Measurements from ENCODE around the gene PPFIA1. TPM values are rescaled to one million over a fixed set of nuclear protein-coding genes. Genes with fewer than 3 reads are reported as not detected.

PPFIA1 gene
- total RNA-seq, 1 donor = 37.1 TPM

DNA sequence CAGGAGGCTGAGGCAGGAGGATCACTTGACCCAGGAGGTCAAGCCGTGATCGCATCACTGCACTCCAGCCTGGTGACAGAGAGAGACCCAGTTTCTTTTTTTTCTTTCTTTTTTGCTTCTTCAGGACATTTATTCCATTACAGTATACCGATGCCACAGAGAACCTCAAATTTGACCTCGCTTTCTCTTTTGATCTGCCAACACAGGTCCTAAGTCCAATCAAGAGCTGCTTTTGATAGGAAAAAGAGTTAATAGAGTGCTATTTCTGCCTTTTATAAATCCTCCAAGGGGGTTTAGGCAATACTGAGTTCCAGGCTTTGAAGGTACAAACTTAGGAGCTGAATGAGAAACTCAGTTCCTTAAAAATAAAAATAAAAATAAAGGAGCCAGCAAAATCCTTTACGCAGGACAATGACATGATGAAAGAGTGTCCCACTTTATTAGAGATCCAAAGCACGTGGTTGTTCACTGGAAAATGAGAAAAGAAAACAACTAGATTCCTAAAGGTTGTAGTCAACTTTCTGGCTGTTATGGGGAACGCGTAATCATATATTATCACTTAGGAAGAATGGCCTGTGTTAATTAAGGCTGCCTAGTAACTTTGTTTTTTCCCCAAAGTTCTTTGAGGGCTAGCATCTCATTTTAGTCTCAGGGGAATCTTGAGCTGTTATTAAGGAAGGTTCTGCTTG, 40.2 kb upstream of the PPFIA1 start:
- no peak overlapping the region for H3K4me3 ChIP-seq (ENCODE audit: low read depth, low read length)
- TF ChIP-seq, protein P1, sequence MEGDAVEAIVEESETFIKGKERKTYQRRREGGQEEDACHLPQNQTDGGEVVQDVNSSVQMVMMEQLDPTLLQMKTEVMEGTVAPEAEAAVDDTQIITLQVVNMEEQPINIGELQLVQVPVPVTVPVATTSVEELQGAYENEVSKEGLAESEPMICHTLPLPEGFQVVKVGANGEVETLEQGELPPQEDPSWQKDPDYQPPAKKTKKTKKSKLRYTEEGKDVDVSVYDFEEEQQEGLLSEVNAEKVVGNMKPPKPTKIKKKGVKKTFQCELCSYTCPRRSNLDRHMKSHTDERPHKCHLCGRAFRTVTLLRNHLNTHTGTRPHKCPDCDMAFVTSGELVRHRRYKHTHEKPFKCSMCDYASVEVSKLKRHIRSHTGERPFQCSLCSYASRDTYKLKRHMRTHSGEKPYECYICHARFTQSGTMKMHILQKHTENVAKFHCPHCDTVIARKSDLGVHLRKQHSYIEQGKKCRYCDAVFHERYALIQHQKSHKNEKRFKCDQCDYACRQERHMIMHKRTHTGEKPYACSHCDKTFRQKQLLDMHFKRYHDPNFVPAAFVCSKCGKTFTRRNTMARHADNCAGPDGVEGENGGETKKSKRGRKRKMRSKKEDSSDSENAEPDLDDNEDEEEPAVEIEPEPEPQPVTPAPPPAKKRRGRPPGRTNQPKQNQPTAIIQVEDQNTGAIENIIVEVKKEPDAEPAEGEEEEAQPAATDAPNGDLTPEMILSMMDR (IDR thresholded peaks at IDR 0.05; ENCODE audit: insufficient read depth, low read length) = no peak
- peak; percentile 27 for DNase-seq (ENCODE audit: low read depth)

DNA sequence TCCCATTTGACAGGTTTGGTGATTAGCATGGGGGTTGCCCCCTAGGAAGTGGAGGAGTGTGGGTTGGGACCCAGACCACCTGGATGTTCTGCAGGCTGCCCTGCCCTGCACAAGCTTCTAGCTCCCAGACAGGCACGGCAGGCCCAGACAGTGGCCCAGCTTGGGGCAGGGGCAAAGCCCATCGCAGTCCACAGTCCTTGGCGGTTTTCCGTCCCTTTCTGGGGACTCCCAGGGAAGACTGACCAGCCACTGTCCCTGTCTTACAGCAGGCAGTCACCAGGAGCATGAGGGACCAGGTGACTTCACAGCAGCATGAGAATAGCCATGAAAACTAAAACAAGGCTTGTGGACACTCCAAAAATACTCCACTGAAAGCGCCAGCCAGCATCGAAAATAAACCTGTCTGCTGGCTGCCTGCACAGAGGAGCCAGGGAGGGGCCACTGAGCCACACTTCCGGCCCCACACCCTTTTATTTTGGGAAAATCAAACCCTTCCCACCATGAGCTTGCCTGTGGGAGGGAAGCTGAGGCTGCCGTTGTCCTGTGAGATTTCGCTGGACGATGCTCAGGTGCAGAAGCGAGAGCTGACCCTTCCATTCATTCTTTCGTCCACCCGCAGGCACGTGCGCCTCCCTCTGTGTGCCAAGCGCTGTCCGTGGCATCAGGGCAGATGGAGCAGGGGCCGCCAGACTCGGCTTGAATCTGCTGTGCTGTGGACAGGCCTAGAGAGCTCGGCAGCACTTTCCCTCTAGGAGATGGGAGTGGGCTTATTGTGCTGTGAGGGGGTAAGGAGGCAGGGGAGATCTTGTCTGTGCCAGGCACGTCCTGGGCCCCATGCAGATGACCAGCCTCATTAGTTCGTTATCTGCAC, 39.4 kb upstream of the PPFIA1 start:
- no peak for DNase-seq (ENCODE audit: low read depth)
- H3K4me3 ChIP-seq (ENCODE audit: low read depth, low read length) = no peak overlapping the region
- TF ChIP-seq, protein P1 (IDR thresholded peaks at IDR 0.05; ENCODE audit: insufficient read depth, low read length) = no peak

DNA sequence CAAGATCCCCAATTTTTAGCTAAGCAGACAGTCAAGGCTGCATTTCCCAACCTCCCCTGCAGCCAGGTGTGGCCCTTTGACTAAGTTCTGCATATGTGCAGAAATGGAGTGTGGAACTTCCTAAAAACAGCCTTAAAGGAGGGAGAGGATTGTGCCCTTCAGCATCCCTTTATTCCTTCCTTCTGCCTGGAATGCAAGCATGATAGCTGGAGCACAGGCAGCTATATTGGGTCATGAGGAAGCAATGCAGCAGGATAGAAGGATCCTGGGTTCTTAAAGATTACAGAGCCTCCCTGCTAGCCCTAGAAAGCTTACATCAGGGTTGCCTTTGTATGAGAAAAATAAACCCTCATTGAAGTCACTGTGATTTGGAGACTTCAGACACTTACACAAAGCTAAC, 37.5 kb upstream of the PPFIA1 start:
- TF ChIP-seq, protein P1 (IDR thresholded peaks at IDR 0.05; ENCODE audit: insufficient read depth, low read length) = no peak
- H3K4me3 ChIP-seq (ENCODE audit: low read depth, low read length) = no peak overlapping the region
- DNase-seq (ENCODE audit: low read depth) = no peak

DNA sequence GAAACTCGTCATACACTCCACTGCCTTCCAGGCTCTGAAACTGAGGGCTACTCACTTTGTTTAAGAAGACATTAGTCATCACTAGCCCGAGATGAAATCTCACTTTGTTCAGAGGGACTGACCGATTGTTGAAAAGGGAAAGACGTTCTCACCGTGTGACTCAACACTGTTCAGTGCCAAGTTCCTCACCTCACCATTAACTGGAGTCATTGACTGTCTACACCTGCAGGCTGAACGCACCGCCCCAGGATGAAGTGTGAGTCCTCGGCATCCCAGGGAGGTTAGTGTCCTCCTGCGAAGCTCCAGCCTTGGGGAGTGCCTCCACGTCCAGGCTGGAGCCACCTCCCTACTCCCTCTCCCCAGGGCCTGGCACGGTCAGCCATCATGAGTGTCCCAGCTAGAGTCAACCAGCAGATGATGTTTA, 37.0 kb upstream of the PPFIA1 start:
- H3K4me3 ChIP-seq (ENCODE audit: low read depth, low read length) = no peak overlapping the region
- DNase-seq (ENCODE audit: low read depth) = peak; percentile 76
- TF ChIP-seq, protein P1 (IDR thresholded peaks at IDR 0.05; ENCODE audit: insufficient read depth, low read length) = no peak

DNA sequence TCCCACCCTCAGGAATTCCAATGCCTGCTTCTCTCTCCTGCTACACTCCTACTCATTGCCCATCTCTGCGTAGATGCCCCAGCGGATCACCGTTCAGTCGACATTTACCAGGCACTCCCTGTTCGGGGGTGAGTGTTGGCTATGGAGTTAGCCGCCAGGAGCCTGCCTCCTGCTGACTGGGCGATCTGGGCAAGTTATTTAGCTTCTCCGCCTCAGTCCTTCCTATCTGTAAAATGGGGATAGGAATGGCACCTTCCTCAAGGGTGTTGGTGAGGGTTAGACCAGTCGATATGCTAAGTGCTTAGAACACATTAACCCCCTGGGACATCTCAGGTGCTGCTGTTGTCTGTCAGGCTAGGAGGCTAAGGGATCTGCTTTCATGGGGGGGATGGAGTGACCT, 36.5 kb upstream of the PPFIA1 start:
- no peak for DNase-seq (ENCODE audit: low read depth)
- TF ChIP-seq, protein P1 (IDR thresholded peaks at IDR 0.05; ENCODE audit: insufficient read depth, low read length) = no peak
- no peak overlapping the region for H3K4me3 ChIP-seq (ENCODE audit: low read depth, low read length)

DNA sequence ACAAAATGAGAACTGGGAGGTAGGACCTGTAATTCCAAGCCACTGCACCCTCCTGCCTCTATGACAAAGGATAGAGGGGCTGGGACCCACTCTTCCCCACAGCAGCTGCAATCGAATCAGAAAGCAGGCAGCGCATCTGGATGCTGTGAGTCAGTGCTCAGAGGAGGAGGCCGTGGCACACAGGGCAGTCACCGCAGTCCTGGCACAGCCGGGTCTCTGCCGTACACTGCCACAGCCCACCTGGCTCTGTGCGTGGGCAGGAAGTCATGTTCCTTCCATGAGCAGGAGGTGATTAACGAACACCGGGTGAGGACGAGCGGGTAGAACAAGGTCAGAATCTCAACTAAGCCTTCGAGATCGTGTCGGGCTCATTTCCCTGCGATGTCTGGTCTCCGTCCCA, 30.2 kb upstream of the PPFIA1 start:
- TF ChIP-seq, protein P1 (IDR thresholded peaks at IDR 0.05; ENCODE audit: insufficient read depth, low read length) = no peak
- H3K4me3 ChIP-seq (ENCODE audit: low read depth, low read length) = no peak overlapping the region
- no peak for DNase-seq (ENCODE audit: low read depth)
